Transverse colon (tissue), 4 donors: Measurements from ENCODE around the gene KCNMB1.

Experiments used
- POLR2AphosphoS5 ChIP-seq, 3 donors: sonication (generic); formaldehyde crosslinking; IDR thresholded peaks; one replicate each; pipeline ENCODE4 v1.6.1; 2016; ENCODE audit warnings: antibody characterized with exemption in 3 of 3
- TF ChIP-seq, protein P1 (sequence below), 5 experiments: fragments of 200-600 bp in 3 of 5; fragments of 450-650 bp in 2 of 5; sonication (generic) in 3 of 5; IDR thresholded peaks; 1 replicate in 2 of 5; 2 replicates in 3 of 5; pipeline ENCODE4 v1.5.1; 2016 to 2017; ENCODE audit warnings: antibody characterized with exemption in 5 of 5, inconsistent platforms in 3 of 5, mild to moderate bottlenecking in 2 of 5, moderate library complexity in 1 of 5

- TF ChIP-seq, protein P1, sequence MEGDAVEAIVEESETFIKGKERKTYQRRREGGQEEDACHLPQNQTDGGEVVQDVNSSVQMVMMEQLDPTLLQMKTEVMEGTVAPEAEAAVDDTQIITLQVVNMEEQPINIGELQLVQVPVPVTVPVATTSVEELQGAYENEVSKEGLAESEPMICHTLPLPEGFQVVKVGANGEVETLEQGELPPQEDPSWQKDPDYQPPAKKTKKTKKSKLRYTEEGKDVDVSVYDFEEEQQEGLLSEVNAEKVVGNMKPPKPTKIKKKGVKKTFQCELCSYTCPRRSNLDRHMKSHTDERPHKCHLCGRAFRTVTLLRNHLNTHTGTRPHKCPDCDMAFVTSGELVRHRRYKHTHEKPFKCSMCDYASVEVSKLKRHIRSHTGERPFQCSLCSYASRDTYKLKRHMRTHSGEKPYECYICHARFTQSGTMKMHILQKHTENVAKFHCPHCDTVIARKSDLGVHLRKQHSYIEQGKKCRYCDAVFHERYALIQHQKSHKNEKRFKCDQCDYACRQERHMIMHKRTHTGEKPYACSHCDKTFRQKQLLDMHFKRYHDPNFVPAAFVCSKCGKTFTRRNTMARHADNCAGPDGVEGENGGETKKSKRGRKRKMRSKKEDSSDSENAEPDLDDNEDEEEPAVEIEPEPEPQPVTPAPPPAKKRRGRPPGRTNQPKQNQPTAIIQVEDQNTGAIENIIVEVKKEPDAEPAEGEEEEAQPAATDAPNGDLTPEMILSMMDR (IDR thresholded peaks at IDR 0.05), result no peak
- TF ChIP-seq POLR2AphosphoS5 (IDR thresholded peaks at IDR 0.05), result no peak
Measured at GRCh38 chr5:170378740-170379139, 10.4 kb downstream of the KCNMB1 start.
